Muscle layer of duodenum (tissue), 2 donors: ENCODE data around the gene PTPRU.

Experiments
- H3K27ac ChIP-seq: one replicate; pipeline ENCODE4 v1.7.0; 2013; ENCODE audit warnings: mild to moderate bottlenecking, low read length
- H3K27me3 ChIP-seq: one replicate; pipeline ENCODE4 v1.7.0; 2013; ENCODE audit warnings: low read depth, mild to moderate bottlenecking, control low read depth, low read length
- H3K36me3 ChIP-seq, 2 donors: one replicate each; pipeline ENCODE4 v1.7.0; 2013; ENCODE audit warnings: low read length in 2 of 2, control low read depth in 1 of 2, mild to moderate bottlenecking in 1 of 2; ENCODE audit not compliant: insufficient read depth in 2 of 2, control insufficient read depth in 1 of 2
- H3K4me1 ChIP-seq, 2 donors: one replicate each; pipeline ENCODE4 v1.7.0; 2013; ENCODE audit warnings: low read length in 2 of 2, mild to moderate bottlenecking in 2 of 2, control low read depth in 1 of 2, moderate library complexity in 1 of 2; ENCODE audit not compliant: insufficient read depth in 2 of 2, control insufficient read depth in 1 of 2
- H3K4me3 ChIP-seq, 2 donors: one replicate each; pipeline ENCODE4 v1.7.0; 2013; ENCODE audit warnings: low read length in 2 of 2, low read depth in 1 of 2, mild to moderate bottlenecking in 1 of 2
- H3K9me3 ChIP-seq, 2 donors: one replicate each; pipeline ENCODE4 v1.7.0; 2013; ENCODE audit warnings: low read length in 2 of 2, control low read depth in 1 of 2, mild to moderate bottlenecking in 1 of 2; ENCODE audit not compliant: control insufficient read depth in 1 of 2
- donor health status: healthy.

Gene PTPRU

DNA sequence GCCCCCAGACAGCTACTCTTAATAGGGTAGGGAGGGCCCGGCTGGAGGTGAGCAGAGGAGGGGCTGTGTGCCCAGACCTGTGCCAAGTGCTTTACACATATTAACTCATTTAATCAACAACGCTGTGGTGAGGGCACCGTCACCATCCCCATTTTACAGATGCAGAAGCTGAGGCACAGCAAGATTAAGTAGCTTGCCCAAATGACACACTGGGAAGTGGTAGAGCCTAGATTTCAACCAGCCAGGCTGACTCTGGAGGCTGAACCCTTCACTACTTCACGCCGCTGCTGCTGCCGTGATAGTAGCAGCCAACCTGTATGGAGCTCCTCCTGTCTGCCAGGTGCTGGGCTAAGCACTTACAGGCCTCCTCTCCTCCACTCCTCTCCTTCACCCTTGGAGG lies 127.2 kb downstream of the PTPRU start:
- H3K27ac ChIP-seq = no peak overlapping the region
- no peaks in the 10 kb centered on the region for H3K4me1 ChIP-seq
- peaks cover 0 to 4% of the 10 kb centered on the region in 2 donors for H3K9me3 ChIP-seq
- H3K36me3 ChIP-seq = no peaks in the 10 kb centered on the region
- peaks cover 6% of the 10 kb centered on the region for H3K27me3 ChIP-seq
- H3K4me3 ChIP-seq = no peak overlapping the region

DNA sequence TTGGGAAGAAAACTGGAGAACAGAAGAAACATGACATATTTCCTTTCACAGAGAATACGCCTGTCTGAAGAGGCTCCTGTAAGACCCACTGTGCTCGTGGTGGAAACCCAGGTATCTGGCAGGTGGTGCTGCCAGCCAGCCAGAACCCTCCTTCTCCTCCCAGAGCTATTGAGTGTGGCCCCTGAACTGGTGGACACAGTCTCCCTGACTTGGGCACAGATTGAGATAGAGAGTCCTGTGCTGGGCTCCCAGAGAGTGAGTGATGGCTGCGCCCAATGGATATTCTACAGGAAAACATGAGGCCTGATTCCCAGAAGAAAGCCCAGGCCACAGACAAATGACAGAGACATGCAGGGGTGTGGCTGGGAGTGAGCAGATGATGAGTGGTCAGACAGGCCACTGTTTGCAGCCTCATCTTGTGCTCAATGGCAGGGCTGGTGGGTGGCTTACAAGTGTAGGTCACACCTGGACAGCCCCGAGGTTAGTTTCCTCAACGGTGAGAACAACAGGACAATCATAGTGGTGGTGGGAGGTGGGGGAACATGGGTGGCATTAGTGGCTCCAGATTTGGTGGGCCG lies 127.9 kb downstream of the PTPRU start:
- peaks cover 3% of the 10 kb centered on the region for H3K27me3 ChIP-seq
- H3K4me3 ChIP-seq = no peak overlapping the region
- H3K4me1 ChIP-seq = no peaks in the 10 kb centered on the region
- H3K9me3 ChIP-seq = peaks cover 0 to 4% of the 10 kb centered on the region in 2 donors
- no peak overlapping the region for H3K27ac ChIP-seq
- H3K36me3 ChIP-seq = no peaks in the 10 kb centered on the region

DNA sequence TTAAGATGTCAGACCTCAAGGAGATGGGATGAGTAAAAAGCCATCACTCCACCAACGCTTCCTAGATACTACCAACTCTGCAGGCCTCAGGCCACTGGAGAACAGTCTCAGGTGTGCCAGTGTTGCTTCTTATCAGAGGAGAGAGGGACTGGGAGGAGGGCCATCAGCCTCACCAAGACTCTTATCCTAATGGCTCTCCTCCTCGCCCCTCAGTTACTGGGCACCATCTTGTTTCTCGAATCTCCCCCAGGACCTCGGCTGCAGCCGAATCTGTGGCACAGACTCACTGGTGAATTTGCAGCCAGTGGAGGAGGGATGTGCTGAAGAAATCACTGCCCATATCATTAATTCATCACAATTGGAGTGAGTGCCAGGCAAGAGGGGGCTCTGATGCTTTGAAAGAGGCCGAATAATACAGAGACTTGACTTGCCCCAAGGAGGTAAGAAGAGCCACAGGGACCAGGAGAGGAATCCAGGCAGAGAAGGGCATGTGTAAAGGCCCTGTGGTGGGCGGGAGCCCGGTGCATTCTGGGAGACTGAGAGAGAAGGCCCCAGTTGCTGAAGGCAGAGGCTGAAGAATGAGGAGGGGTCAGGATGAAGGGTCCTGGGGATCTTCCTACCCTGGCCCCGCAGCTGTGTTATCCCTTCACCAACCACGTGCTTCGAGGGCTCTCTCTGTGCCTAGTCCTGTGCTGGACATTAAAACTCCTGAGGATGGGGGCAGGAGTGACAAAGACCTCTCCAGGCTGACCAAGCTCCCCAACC lies 129.8 kb downstream of the PTPRU start:
- Histone ChIP-seq H3K36me3 (no peaks in the 10 kb centered on the region), H3K4me1 (no peaks in the 10 kb centered on the region), H3K9me3 (peaks cover 0 to 4% of the 10 kb centered on the region in 2 donors), H3K4me3 (no peak overlapping the region), H3K27ac (no peak overlapping the region), H3K27me3 (no peaks in the 10 kb centered on the region)

DNA sequence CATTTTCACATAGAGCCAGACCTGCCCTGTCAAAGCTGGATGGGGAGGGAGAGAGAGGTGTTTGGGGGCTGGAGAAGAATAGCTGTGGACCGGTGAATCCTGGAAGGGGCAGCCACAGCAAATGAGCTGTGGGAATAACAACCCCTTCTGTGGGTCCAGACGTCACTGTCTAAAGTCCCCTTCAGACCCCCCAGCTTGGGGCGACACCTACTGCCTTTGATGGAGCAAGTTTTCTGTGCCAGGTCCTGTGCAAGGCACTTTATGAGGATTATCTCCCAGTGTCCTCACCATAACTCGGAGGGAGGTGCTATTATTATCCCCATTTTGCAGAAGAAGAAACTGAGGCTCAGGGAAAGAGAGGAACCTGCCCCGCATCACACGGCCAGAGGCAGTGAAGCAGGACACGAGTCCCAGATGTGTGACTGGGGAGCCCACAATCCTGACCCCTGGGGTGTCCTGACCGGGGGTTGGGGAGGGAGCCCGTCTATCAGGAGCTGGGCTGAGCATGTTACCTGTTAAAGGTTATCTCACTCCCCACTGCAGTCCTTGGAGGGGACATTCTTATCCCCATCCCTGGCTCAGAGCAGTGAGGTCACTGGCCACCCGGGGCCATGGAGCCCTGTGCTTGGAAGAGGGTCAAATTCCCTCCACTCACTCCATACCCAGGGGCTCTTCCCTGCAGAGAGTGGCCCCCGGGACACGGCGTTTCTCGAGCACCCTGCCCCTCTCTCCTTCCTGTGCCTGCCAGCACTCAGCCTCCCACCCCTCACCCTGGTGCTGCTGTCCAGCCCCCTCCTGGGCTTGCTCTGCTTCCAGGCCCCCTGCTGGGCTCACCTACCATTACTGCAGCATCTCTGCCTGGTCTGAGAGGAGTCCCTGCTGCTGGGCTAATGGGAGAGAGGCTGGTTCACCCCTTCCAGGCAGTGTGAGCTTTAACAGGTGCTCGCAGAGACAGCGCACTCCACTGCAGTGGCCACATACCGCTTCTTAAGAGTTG lies 132.9 kb downstream of the PTPRU start:
- peaks cover 0 to 4% of the 10 kb centered on the region in 2 donors for H3K9me3 ChIP-seq
- no peaks in the 10 kb centered on the region for H3K36me3 ChIP-seq
- no peaks in the 10 kb centered on the region for H3K4me1 ChIP-seq
- H3K27me3 ChIP-seq = no peaks in the 10 kb centered on the region
- no peak overlapping the region for H3K4me3 ChIP-seq
- H3K27ac ChIP-seq = no peak overlapping the region

DNA sequence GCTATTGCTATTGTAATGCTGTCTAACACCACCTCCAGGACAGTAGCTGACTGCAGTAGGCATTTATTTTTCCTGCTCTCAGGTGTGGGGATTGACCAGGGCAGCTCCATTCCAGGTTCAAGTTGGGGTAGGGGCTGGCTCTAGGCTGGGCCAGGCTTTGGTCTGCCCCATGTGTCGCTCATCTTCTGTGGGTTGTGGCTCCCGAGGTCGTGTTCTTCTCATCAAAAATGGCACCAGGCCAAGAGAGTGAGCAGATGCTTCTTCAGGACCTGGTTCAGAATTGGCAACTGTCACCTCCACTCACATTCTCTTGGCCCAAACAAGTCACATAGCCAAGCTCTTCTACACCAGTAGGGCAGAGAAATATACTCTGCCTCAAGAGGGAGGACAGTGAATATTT lies 133.7 kb downstream of the PTPRU start:
- H3K27me3 ChIP-seq = no peaks in the 10 kb centered on the region
- H3K4me3 ChIP-seq = no peak overlapping the region
- H3K36me3 ChIP-seq = no peaks in the 10 kb centered on the region
- no peaks in the 10 kb centered on the region for H3K4me1 ChIP-seq
- peaks cover 0 to 6% of the 10 kb centered on the region in 2 donors for H3K9me3 ChIP-seq
- no peak overlapping the region for H3K27ac ChIP-seq

DNA sequence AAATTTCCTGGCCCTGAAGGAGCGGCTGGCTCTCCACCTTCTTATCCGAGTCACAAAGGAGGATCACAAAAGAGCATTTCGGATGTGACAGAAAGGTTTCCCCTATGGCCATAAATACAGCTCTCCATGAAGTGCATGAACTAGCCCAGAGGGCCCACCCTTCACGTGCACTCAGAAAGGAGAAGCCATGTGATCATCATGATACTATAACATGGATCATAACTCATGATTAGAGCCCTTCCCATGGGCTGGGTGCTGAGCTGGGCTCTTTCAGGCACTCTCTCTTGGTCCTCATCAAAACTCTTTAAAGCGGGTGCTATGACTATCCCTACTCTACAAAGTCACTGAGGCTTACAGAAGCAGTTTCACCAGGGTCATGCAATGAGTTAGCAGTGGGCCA lies 135.0 kb downstream of the PTPRU start:
- peaks cover 0 to 10% of the 10 kb centered on the region in 2 donors for H3K9me3 ChIP-seq
- H3K4me3 ChIP-seq = no peak overlapping the region
- H3K27me3 ChIP-seq = no peaks in the 10 kb centered on the region
- H3K27ac ChIP-seq = no peak overlapping the region
- H3K4me1 ChIP-seq = no peaks in the 10 kb centered on the region
- H3K36me3 ChIP-seq = no peaks in the 10 kb centered on the region

DNA sequence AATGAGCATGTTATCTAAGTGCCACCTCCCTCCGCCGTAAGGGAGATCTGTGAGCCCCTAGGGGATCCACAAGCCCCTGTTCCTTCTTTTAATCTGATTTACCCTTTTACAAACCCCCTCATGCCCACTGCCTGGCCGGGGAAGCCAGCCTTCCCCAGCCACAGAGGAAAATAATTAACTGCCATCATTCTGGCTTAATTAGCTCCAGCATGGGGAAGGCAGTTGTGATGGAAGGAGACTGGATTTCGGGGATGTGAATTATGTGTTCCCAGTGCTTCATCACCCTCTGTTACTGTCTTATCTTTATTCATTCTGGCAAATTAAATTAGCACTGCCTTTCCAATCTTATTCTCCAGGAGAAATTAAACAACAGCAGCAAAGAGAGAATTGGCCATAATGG lies 135.8 kb downstream of the PTPRU start:
- no peaks in the 10 kb centered on the region for H3K27me3 ChIP-seq
- H3K4me1 ChIP-seq = no peaks in the 10 kb centered on the region
- no peaks in the 10 kb centered on the region for H3K36me3 ChIP-seq
- H3K27ac ChIP-seq = no peak overlapping the region
- peaks cover 0 to 10% of the 10 kb centered on the region in 2 donors for H3K9me3 ChIP-seq
- H3K4me3 ChIP-seq = no peak overlapping the region
